Common myeloid progenitor, CD34-positive (primary cell): Measurements from ENCODE around the gene GXYLT1.
A peak's percentile ranks its signal among the peaks of the same experiment; 100 is the strongest.

Experiments
- CTCF ChIA-PET: fragments of 350-600 bp; sonication (Branson Sonifier 250); formaldehyde crosslinking; loops from one replicate; lab custom pipeline; 2021; ENCODE audit warnings: antibody characterized with exemption; lab: Charles Lee
- POLR2A ChIA-PET: fragments of 350-600 bp; sonication (Branson Sonifier 250); formaldehyde crosslinking; loops from one replicate; lab custom pipeline; 2021; ENCODE audit warnings: antibody characterized with exemption; lab: Charles Lee
- DNase-seq, 3 donors: peaks; one replicate each; pipeline versions ENCODE4 v3.0.0 to v3.0.0-alpha.2; 2013
- H3K27ac ChIP-seq, 2 experiments: 1 replicate in 1 of 2; 2 replicates in 1 of 2; pipeline ENCODE4 v1.7.0; 2013; ENCODE audit warnings: inconsistent platforms in 2 of 2, low read length in 2 of 2, mild to moderate bottlenecking in 2 of 2, low read depth in 1 of 2, moderate library complexity in 1 of 2; ENCODE audit not compliant: severe bottlenecking in 2 of 2, insufficient read depth in 1 of 2, poor library complexity in 1 of 2
- H3K27me3 ChIP-seq, 5 experiments: replicated peaks in 2 of 5; 1 replicate in 3 of 5; 2 replicates in 2 of 5; pipeline versions ENCODE4 v1.6.1 to v1.7.0; 2013; ENCODE audit warnings: low read length in 4 of 5, mild to moderate bottlenecking in 2 of 5, moderate library complexity in 2 of 5, inconsistent platforms in 1 of 5; ENCODE audit not compliant: insufficient read depth in 5 of 5, control insufficient read depth in 4 of 5
- H3K36me3 ChIP-seq, 4 experiments: 1 replicate in 2 of 4; 2 replicates in 2 of 4; pipeline versions ENCODE4 v1.6.1 to v1.7.0; 2013; ENCODE audit warnings: low read length in 3 of 4, control low read depth in 1 of 4, mild to moderate bottlenecking in 1 of 4; ENCODE audit not compliant: control insufficient read depth in 4 of 4, insufficient read depth in 4 of 4
- H3K4me1 ChIP-seq, 4 experiments: 1 replicate in 3 of 4; 2 replicates in 1 of 4; pipeline versions ENCODE4 v1.6.1 to v1.7.1; 2013; ENCODE audit warnings: low read length in 3 of 4, mild to moderate bottlenecking in 3 of 4, control low read depth in 1 of 4, inconsistent platforms in 1 of 4, moderate library complexity in 1 of 4; ENCODE audit not compliant: control insufficient read depth in 4 of 4, insufficient read depth in 4 of 4; ENCODE audit errors: control extremely low read depth in 1 of 4
- H3K4me3 ChIP-seq, 7 experiments: 1 replicate in 4 of 7; 2 replicates in 3 of 7; pipeline versions ENCODE4 v1.5.1 to v1.7.0; 2013; ENCODE audit warnings: mild to moderate bottlenecking in 7 of 7, low read length in 6 of 7, moderate library complexity in 6 of 7, inconsistent platforms in 2 of 7, low read depth in 2 of 7, control low read depth in 1 of 7; ENCODE audit not compliant: insufficient read depth in 4 of 7, control insufficient read depth in 1 of 7; ENCODE audit errors: extremely low read depth in 1 of 7
- H3K9me3 ChIP-seq, 5 experiments: 1 replicate in 4 of 5; 2 replicates in 1 of 5; pipeline versions ENCODE4 v1.6.1 to v1.7.1; 2013; ENCODE audit warnings: low read length in 4 of 5, mild to moderate bottlenecking in 2 of 5, inconsistent platforms in 1 of 5, low read depth in 1 of 5, moderate library complexity in 1 of 5; ENCODE audit not compliant: control insufficient read depth in 4 of 5, insufficient read depth in 2 of 5; ENCODE audit errors: control extremely low read depth in 1 of 5
- WGBS: methylation state at CpG from one replicate; pipeline ENCODE4 v1.1.5; 2013; ENCODE audit not compliant: insufficient coverage; 5-methylcytosine and 5-hydroxymethylcytosine counted together

GXYLT1 gene

GRCh38 chr12:42104784-42105183, 39.9 kb downstream of the GXYLT1 start:
- Histone ChIP-seq H3K27me3 (no peaks in the 10 kb centered on the region), H3K4me1 (no peaks in the 10 kb centered on the region), H3K36me3 (peaks cover 0 to 5% (median 2%) of the 10 kb centered on the region in 4 experiments), H3K4me3 (no peak overlapping the region), H3K27ac (no peak overlapping the region), H3K9me3 (no peaks in the 10 kb centered on the region)
- DNase-seq, result no peak
- POLR2A ChIA-PET, result interaction anchor here (0.6 kb wide), 1 partner anchor 915 kb away, joined by 5 read pairs; no protein-coding TSS in a partner anchor
- no CpG with 5 or more reads among the region's 1 CpG for WGBS
- CTCF ChIA-PET, result interaction anchor here (0.6 to 1.9 kb wide), 7 partner anchors 12 to 831 kb away, joined by 3 to 10 read pairs (median 4); no protein-coding TSS in a partner anchor

DNA sequence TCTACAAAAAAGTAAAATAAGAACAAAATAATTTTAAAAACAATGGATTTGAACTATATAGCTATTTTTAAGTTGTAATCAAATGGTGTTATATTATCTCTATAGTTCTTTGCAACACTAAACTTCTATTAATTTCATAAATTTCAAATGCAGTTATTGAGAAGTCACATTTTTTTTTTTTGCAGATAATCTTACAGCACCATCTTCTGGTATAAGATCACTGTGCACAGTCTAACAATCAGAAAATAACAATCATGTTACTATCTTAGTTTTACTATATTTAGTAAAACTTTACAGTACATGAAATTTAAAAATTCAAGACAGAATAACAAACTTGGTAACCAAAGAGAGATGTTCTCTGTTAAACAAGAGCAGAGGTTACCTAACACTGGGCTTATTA, 40.6 kb downstream of the GXYLT1 start:
- Histone ChIP-seq H3K4me1 (no peaks in the 10 kb centered on the region), H3K27ac (no peak overlapping the region), H3K36me3 (peaks cover 0 to 5% (median 1%) of the 10 kb centered on the region in 4 experiments), H3K9me3 (no peaks in the 10 kb centered on the region), H3K27me3 (no peaks in the 10 kb centered on the region), H3K4me3 (no peak overlapping the region)
- DNase-seq, result peak in 2 of 3 donors; percentile 20 to 26
- POLR2A ChIA-PET, result no interaction called here
- CTCF ChIA-PET, result interaction anchor here (0.6 to 1.9 kb wide), 13 partner anchors 10 to 1484 kb away, joined by 3 to 10 read pairs (median 3); no protein-coding TSS in a partner anchor

DNA sequence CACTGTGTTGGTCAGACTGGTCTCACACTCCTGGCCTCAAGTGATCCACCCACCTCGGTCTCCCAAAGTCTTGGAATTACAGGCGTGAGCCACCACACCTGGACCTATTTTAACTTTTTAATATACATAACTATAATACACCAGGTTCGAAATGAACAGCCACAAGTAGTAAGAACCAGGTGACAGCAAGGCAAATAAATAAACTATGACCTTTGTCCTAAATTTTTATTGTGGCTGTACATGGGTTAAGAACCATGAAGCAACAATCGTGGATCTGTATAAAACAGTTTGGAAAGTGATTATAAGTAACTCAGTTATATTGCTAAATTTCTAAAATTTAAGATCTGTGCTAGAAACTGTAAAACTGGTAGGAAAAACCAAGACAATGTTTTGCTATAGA, 41.5 kb downstream of the GXYLT1 start:
- H3K9me3 ChIP-seq, result no peaks in the 10 kb centered on the region
- no peak overlapping the region for H3K27ac ChIP-seq
- DNase-seq, result no peak
- H3K27me3 ChIP-seq, result no peaks in the 10 kb centered on the region
- no CpG with 5 or more reads among the region's 4 CpGs for WGBS
- no peaks in the 10 kb centered on the region for H3K4me1 ChIP-seq
- ChIA-PET POLR2A (no interaction called here), CTCF (interaction anchor here (0.8 to 1.5 kb wide), 4 partner anchors 9 to 828 kb away, joined by 3 to 7 read pairs (median 3); no protein-coding TSS in a partner anchor)
- peaks cover 0 to 2% (median 0%) of the 10 kb centered on the region in 4 experiments for H3K36me3 ChIP-seq
- H3K4me3 ChIP-seq, result no peak overlapping the region

DNA sequence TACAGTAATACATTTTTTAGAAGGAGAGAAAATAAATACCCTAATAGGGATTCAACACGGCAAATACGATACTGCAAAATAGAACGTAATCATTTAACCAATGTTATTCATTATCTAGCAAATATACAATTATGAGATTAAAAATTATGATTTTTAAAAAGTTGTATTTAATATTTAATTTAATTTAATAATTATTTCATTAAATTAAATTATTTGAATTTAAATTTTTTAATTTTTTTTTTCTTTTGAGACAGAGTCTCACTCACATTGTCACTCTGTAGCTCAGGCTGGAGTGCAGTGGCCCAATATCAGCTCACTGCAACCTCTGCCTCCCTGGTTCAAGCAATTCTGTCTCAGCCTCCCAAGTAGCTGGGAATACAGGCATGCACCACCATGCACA, 42.0 kb downstream of the GXYLT1 start:
- no CpG with 5 or more reads among the region's 3 CpGs for WGBS
- no peak overlapping the region for H3K4me3 ChIP-seq
- DNase-seq, result no peak
- H3K27me3 ChIP-seq, result no peaks in the 10 kb centered on the region
- H3K36me3 ChIP-seq, result peaks cover 0 to 2% (median 0%) of the 10 kb centered on the region in 4 experiments
- no peaks in the 10 kb centered on the region for H3K9me3 ChIP-seq
- ChIA-PET POLR2A (no interaction called here), CTCF (interaction anchor here (0.8 to 1.5 kb wide), 3 partner anchors 26 to 828 kb away, joined by 3 read pairs; no protein-coding TSS in a partner anchor)
- H3K27ac ChIP-seq, result no peak overlapping the region
- peaks cover 0 to 3% (median 1%) of the 10 kb centered on the region in 4 experiments for H3K4me1 ChIP-seq

- CTCF ChIA-PET, result no interaction called here
- Histone ChIP-seq H3K27me3 (no peaks in the 10 kb centered on the region), H3K27ac (no peak overlapping the region), H3K36me3 (peaks cover 0 to 15% (median 0%) of the 10 kb centered on the region in 4 experiments), H3K4me3 (no peak overlapping the region), H3K4me1 (peaks cover 0 to 13% (median 9%) of the 10 kb centered on the region in 4 experiments), H3K9me3 (no peaks in the 10 kb centered on the region)
- DNase-seq, result no peak
- WGBS, result 97% methylated on average over 6 of the region's 9 CpGs
- POLR2A ChIA-PET, result no interaction called here
These were observed 45.2 kb downstream of the GXYLT1 start for GRCh38 chr12:42099433-42099832.

DNA sequence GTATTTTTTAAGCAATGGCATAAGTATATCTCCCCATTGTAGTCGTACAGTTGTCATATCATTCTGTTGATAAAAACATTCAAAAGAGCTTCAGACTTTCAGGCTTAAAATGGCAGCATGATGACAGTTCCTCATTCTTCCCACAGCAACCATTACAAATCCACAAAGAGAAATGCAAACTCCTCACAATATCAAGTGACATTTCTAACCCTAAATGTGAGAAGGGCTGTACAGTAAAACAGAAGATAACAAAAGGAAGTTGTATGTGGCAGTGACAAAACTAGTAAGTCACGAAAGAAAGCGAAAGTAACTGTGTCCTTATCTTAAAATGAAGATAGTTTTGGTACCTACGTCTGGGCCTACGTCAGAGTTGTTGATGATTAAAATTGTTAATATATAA, 46.7 kb downstream of the GXYLT1 start:
- Histone ChIP-seq H3K9me3 (no peaks in the 10 kb centered on the region), H3K36me3 (peaks cover 0 to 15% (median 0%) of the 10 kb centered on the region in 4 experiments), H3K27me3 (no peaks in the 10 kb centered on the region), H3K27ac (peak overlapping the region; percentile 68 to 84), H3K4me1 (peaks cover 0 to 13% (median 9%) of the 10 kb centered on the region in 4 experiments), H3K4me3 (peak overlapping the region in 6 of 7 experiments; percentile 41 to 77 (median 53))
- POLR2A ChIA-PET, result interaction anchor here (1.0 kb wide), 1 partner anchor 12 kb away, joined by 3 read pairs; no protein-coding TSS in a partner anchor
- CTCF ChIA-PET, result interaction anchor here (1.3 kb wide), 1 partner anchor 11 kb away, joined by 4 read pairs; no protein-coding TSS in a partner anchor
- DNase-seq, result peak; percentile 66 to 88 (median 79)
- 0% methylated on average over 2 of the region's 5 CpGs for WGBS

GRCh38 chr12:42094277-42094676, 50.4 kb downstream of the GXYLT1 start:
- Histone ChIP-seq H3K36me3 (peaks cover 3 to 22% (median 3%) of the 10 kb centered on the region in 4 experiments), H3K27ac (no peak overlapping the region), H3K4me1 (peaks cover 0 to 13% (median 9%) of the 10 kb centered on the region in 4 experiments), H3K4me3 (no peak overlapping the region), H3K27me3 (no peaks in the 10 kb centered on the region), H3K9me3 (no peaks in the 10 kb centered on the region)
- WGBS, result 100% methylated on average over 1 of the region's 5 CpGs
- peak in 2 of 3 donors; percentile 21 to 30 for DNase-seq
- POLR2A ChIA-PET, result interaction anchor here (0.7 kb wide), 1 partner anchor 1031 kb away, joined by 8 read pairs; no protein-coding TSS in a partner anchor
- CTCF ChIA-PET, result interaction anchor here (2.3 kb wide), 1 partner anchor 9 kb away, joined by 7 read pairs; no protein-coding TSS in a partner anchor
